Upper lobe of left lung (tissue), 4 donors: Measurements from ENCODE around the gene MAN2A2.

Source experiments
- CTCF ChIP-seq, 6 experiments: fragments of 450-650 bp in 4 of 6; fragments of 200-600 bp in 2 of 6; sonication (generic) in 2 of 6; IDR thresholded peaks; one replicate each; pipeline ENCODE4 v1.5.1; 2016 to 2019; ENCODE audit warnings: antibody characterized with exemption in 6 of 6
- POLR2A ChIP-seq, 4 donors: fragments of 450-650 bp; IDR thresholded peaks; one replicate each; pipeline ENCODE4 v1.5.1; 2016 to 2017; ENCODE audit warnings: antibody characterized with exemption in 4 of 4, mild to moderate bottlenecking in 2 of 4
- POLR2AphosphoS5 ChIP-seq, 2 donors: sonication (generic); formaldehyde crosslinking; IDR thresholded peaks; one replicate each; pipeline ENCODE4 v1.5.1; 2017; ENCODE audit warnings: antibody characterized with exemption in 2 of 2

GRCh38 chr15:90855139-90855538 lies 48.0 kb upstream of the MAN2A2 start:
- TF ChIP-seq POLR2A (IDR thresholded peaks at IDR 0.05), result no peak
- no peak for TF ChIP-seq CTCF (IDR thresholded peaks at IDR 0.05)
- TF ChIP-seq POLR2AphosphoS5 (IDR thresholded peaks at IDR 0.05), result no peak
